Middle frontal gyrus (tissue), 1 donor: Measurements from ENCODE around the gene ACTA1.
"Not testable (repeated sequence)": the region's sequence is repeated elsewhere in the genome, so short reads cannot be mapped to it uniquely, and the experiment has no call there.

Experiments
- DNase-seq: peaks from one replicate; pipeline ENCODE4 v3.0.0-alpha.2; 2015; ENCODE audit warnings: low spot score; ENCODE audit errors: extremely low spot score

ACTA1 gene

DNA sequence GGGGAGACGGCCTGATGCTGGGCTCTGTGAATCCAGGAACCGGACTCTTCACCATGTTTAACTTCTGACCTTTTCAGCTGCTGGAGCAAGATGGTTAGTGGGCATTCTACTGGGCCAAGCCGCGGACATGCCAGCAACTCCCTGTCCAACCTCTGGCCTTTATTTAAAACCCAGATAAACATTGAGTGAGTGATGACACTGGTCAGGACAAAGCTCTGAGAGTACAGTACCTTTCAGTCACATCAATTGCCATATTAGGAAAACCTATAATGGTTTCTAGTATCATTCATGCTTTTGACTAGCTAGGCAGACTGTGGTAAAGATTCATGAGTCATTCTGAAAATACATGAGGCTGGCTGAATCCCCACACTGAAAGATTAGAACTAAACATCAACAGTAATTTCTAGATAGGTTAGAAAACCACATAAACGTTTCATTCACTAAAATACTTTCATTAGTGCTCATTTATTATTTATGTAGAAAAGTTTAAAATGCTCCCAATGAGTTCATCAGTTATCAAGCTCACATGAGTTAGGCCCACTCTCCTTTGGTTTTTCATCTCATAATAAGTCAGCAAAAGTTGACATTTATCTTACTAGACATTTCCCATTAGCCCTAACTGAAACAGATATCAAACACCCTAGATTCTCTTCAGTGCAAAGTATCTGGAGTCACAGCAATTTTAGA lies 7.1 kb upstream of the ACTA1 start:
- no peak for DNase-seq

DNA sequence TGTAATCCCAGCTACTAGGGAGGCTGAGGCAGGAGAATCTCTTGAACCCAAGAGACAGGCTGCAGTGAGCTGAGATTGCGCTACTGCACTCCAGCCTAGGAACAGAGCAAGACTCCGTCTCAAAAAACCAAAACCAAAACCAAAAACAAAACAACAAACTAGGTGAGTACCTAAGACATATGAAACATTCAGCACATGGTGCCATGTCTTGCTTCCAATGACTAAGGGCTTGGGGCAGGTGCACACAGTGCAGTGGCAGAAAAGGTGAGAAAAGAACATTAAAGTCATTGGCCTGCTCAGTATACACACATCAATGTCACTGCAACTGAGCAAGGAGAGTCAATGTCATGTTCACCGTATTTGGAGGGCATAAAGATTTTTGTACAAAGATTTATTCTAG lies 4.1 kb upstream of the ACTA1 start:
- DNase-seq = no peak

DNA sequence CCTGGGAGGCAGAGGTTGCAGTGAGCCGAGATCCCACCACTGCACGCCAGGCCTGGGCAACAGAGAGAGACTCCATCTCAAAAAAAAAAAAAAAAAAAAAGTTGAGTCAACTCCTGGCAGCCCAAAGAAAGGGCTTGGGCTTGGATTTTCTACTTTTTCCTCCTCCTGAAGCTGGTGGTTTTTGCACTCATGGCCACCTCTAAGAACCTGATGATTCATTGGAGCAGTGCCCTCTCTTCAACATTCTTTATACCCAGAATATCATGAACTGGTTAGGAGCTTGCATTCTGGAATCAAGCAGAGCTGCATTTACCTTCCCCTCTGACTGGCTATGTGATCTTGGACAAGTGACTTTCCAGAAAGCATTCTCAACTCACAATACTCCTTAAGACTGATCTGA lies 3.5 kb upstream of the ACTA1 start:
- DNase-seq = no peak

DNA sequence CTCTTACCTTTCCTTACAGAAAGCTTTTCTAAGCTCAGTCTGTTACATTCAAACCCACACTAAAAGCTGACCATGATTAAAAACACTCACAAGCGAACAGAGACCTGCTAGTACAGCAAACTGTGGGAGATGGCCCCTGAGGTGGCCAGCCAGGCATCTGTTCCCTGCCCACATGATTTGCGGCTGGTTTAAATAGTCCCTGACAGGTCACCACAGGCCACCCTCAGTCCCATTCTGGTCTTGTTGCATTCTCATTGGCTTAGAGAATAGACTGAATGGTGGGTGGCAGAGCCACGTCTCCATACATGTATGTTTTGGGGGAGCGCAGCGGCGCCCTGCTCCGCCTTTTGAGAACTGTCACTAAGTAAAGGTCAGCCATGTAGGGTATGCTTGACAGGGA lies 2.3 kb upstream of the ACTA1 start:
- no peak for DNase-seq

DNA sequence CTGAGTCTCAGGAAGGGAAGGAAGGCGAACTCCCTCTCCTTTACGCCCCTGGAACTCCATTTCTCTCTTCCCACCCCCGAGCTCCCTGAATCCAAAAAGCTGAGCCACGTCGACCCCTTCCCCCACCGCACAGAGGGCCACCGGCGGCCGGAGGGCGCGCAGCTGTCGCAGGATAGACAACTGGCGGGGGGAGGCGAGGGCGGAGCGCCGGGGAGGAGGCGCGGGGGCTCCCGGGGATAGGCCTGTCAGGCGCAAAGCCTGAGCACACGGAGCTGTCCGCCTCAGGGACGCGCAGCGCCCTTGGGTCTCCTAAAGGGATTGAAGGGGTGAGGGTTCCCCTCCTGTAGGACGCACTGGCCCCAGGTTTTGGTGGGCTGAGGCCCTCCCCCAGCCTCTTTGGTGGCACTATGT lies 752 bp upstream of the ACTA1 start:
- no peak for DNase-seq

DNA sequence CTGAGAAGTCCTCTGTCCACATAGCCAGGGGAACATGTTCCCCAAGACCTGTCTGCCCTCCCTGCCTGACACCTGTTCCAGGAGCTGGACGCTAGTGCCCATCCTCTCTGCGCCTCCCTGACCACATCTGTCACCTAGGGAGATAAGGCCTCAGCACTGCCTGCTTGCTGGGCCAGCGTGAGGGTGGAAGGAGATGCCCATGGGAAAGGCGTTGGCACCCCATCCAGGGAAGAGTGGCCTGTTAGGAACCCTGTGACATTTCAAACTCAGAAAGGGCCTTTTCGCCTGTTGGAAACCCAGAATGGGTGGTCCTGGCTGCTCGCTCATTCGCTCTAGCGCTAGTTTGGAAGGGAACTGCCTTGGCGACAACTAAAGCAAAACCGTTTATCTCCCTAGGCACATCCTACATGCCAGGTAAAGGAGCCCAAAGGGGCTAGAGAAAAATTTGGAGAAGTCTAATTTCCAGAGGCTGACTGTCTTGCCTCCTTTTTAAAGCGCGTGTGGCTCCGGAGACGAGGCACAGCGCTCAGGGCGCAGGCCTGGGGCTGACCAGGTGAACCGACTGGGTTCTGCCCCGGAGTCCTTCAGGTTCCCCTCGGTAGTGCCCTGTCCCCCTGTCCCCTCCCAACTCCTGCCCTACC lies 410 bp downstream of the ACTA1 start:
- no peak for DNase-seq

DNA sequence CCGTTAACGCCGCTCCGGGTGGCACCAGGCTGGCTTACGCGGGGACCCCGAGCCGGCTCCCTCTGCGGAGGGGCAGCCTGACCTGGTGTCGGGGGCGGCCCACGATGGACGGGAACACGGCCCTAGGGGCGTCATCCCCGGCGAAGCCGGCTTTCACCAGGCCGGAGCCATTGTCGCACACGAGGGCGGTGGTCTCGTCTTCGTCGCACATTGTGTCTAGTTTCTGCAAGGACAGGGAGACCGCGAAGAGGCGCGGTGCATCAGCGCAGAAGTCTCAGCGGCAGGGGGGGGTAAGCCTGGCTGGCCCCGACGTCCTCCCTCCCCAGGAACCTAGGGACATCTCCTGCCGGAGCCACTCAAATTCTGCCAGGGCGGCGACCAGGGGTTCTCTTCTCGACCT lies 989 bp downstream of the ACTA1 start:
- no peak for DNase-seq

DNA sequence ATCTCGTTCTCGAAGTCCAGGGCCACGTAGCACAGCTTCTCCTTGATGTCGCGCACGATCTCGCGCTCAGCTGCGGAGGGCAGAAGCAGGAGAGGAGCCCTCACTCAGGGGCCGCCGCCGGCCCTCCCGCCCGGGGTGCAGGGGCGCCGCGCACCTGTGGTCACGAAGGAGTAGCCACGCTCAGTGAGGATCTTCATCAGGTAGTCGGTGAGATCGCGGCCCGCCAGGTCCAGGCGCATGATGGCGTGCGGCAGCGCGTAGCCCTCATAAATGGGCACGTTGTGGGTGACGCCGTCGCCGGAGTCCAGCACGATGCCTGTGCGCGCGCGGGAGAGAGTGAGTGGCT lies 1.8 kb downstream of the ACTA1 start:
- no peak for DNase-seq

DNA sequence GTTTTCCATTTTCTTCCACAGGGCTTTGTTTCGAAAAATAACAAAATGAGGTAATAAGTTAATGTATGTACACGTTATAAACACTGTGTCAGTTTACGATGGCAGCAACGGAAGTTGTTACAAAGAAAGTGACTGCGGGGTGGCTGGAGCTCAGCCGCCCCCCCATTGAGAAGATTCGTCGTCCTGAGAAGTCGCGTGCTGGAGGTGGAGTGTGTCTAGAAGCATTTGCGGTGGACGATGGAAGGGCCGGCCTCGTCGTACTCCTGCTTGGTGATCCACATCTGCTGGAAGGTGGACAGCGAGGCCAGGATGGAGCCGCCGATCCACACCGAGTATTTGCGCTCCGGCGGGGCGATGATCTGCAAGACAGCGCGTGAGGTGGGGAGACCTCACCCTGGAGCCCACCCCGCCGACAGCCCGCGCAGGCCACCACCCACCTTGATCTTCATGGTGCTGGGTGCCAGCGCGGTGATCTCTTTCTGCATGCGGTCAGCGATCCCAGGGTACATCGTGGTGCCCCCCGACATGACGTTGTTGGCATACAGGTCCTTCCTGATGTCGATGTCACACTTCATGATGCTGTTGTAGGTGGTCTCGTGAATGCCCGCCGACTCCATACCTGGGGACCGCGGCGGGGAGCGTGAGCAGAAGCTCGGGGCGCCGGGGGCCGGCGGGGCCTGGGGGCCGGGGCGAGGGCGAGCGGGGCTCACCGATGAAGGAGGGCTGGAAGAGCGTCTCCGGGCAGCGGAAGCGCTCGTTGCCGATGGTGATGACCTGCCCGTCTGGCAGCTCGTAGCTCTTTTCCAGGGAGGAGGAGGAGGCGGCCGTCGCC lies 2.4 kb downstream of the ACTA1 start:
- no peak for DNase-seq

DNA sequence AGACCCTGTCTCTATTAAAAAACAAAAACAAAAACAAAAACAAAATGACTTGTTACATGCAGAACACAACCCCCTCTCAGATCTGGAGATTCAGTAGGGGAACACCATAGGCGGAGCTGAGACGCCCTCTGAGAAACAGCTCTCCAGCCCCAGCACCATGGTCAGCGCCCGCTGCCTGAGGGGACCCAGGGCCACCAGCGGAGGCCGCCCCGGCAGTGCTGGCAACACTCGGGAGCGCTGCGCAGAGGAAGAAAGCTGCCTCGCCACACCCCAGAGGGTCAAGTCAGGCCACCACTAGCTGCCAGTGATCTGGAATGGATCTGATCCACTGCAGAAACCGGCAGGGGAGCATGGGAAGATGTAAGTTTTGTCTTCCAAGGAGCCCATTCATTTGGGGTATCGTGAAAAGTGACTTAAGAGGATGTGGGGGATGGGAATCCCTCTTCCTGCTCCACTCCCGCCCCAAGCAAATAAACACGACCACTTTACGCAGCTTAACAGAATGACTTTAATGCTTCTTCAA lies 3.1 kb downstream of the ACTA1 start:
- DNase-seq = no peak

DNA sequence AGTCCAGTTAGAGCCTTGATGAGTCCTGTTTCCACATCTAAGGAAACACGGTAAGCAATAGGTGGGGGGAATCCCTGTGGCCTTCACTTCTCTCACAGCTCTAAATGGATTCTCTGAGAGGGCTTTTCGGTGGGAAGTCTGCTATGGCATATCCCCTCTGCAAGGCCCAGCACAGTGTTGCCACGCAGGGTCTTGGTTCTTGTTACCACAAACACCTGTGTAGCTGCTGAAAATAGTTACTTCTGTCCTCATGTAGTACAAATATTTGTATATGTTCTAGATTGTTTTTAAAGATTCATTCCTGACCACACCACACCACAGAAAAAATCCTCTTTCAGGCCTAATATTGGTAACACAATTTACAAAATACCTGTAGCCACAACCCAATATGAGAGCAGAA lies 5.6 kb downstream of the ACTA1 start:
- no peak for DNase-seq

DNA sequence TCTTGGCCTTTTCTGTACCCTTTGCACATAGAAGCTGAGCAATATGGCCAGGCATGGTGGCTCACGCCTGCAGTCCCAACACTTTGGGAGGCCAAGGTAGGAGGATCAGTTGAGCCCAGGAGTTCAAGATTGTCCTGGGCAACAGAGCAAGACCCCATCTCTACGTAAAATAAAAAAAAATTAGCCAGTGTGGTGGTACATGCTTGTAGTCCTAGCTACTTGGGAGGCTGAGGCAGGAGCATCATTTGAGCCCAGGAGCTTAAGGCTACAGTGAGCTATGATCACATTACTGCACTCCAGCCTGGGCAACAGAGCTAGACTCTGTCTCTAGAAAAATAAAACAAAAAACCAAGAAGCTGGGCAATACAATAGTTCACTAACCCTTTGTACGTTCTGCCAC lies 6.3 kb downstream of the ACTA1 start:
- no peak for DNase-seq

DNA sequence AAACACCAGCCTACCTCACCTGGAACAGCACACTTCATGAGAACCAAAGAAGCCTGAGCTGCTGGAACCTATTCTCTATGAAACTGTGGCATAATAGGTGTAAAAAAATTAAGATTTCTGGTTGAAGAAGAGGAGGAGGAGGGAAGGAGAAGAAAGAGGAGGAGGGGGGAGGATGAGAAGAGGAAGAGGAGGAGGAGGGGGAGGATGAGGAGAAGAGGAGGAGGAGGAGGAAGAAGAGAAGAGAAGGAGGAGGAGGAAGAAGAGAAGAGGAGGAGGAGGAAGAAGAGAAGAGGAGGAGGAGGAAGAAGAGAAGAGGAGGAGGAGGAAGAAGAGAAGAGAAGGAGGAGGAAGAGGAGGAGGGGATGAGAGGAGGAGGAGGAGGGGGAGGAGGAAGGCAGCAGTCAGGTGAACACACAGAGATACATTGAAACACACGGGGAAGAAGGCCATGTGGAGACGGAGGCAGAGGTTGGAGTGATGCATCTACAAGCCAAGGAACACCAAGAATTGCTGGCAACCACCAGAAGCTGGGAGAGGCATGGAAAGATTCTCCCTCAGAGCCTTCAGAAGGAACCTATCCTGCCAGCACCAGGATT lies 8.2 kb downstream of the ACTA1 start:
- DNase-seq = no peak

DNA sequence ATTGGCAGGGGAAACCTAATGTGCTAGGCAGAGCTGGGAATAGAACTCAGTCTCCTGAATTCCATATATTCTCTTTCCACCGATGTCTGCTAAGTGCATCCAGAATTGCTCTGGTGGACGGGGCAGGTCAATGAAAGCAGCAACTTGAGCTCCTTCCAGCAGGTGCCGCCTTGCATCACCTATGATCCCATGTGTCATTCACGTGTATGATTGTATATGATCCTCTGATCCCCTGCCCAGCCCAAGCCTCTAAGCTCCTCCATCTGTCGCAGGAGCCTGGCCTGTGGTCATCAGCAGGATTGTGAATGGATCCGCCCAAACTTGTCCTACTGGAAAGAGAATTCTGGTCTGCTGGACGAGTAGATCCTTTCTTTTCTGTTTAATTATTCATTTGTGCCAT lies 13.1 kb downstream of the ACTA1 start:
- DNase-seq = no peak

DNA sequence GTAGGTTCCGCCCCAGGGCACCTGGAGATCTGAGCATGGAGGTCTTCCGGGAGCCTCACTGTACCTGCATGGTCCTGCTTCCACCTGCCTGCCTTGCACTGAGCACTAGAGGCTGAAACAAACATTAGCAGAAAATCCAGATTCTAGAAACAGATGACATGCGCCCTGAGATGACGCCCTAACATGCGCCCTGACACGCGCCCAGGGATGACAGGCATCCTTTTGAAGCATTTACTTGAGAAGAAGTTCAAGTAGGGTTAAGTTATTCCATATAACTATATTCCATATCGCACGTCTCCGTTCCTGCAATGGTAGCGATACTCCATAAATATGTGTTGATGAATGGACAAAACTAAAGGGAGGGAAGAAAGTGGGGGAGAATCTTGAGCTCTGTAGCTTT lies 13.7 kb downstream of the ACTA1 start:
- no peak for DNase-seq

DNA sequence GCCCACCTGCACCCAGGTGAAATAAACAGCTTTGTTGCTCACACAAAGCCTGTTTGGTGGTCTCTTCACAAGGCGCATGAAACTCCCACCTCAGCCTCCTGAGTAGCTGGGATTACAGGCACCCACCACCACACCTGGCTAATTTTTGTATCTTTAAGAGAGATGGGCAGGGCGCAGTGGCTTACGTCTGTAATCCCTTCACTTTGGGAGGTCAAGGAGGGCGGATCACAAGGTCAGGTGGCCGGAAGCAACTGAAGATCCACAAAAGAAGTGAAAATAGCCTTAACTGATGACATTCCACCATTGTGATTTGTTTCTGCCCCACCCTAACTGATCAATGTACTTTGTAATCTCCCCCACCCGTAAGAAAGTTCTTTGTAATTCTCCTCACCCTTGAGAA lies 15.3 kb downstream of the ACTA1 start:
- DNase-seq = not testable (repeated sequence)

DNA sequence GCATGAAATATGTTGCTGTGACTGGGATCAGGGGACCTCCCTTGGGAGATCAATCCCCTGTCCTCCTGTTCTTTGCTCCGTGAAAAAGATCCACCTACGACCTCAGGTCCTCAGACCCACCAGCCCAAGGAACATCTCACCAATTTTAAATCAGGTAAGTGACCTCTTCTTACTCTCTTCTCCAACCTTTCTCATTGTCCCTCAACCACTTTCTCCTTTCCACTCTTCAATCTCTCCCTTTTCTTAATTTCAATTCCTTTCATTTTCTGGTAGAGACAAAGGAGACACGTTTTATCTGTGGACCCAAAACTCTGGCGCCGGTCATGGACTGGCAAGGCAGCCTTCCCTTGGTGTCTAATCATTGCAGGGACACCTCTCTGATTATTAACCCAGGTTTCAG lies 21.1 kb downstream of the ACTA1 start:
- not testable (repeated sequence) for DNase-seq

DNA sequence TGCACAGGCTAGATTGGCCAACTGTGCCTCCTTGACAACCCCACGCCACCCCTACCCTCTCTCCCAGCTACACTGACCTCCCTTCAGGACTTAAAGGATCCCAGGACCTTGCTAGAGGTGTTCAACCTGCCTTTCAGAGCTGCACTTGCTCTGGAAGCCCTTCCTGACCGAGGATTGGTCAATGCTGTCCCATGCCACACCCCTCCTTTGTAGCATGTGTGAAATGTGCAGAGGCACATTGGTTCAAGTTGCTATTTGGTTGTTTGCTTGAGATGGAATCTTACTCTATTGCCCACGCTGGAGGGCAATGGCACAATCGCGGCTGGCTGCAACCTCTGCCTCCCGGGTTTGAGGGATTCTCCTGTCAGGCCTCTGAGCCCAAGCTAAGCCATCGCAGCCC lies 21.8 kb downstream of the ACTA1 start:
- DNase-seq = no peak

DNA sequence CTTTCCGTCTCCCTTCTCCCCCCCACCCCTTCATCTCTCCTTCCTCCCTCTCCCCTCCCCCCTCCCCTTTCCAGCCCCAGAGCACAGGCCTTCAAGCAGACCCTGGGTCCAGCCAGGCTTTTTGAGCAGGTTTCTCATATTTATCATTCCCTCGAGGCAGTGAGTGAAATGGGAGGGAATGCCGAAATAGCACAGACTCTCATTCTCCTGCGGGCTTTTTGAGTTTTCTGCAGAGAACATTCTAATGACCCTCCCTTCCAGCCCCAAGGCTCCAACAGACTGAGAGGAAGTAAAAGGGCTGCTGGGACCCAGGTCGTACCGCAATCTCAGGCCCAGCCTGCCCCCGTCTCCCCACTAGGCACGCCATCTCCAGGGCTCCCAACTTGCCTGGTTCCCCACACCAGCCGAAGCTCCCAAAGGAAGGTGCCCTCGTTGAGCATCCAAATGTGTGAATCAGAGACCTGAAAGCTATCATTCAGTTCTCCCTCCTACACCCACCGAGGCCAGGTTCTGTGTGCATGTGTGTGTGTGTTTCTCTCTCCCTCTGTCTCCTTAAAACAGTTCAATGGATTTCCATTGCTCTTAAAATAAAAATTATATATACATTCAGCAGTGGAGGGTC lies 22.3 kb downstream of the ACTA1 start:
- no peak for DNase-seq

DNA sequence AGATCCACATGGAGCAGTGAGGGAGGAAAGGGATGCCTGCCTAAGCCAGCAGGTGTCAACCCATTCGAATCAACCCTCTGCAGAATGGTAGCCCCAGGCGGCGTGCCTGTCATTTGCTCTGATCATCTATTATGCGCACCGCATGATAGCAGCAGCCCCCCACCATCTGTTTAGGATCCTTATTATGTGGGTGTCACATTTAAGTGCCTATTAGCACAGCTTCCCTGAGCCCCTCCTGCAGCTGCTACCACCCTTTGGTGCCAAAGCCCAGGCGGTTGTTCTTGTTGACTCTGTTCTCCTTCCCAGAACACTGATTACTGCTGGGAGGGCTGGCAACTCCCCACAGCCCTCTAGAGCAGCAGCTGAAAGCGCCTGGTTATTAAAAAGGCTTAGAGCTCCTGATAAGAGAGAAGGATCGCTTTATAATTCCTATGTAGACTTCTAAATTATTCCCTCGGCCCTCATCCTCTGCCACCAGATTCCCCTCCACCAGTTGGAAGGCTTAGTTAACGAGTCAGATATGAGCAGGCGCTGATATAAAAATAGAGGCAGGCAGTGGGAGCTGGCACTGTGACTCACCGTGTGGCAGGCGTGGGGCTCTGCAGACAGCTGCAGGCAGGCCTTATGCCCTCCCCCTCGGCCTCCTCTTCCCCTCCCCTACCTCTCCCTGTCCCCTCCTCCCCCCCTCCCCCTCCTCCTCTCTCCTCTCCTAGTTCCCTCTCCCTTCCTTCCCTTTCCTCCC lies 23.0 kb downstream of the ACTA1 start:
- peak; percentile 62 for DNase-seq

DNA sequence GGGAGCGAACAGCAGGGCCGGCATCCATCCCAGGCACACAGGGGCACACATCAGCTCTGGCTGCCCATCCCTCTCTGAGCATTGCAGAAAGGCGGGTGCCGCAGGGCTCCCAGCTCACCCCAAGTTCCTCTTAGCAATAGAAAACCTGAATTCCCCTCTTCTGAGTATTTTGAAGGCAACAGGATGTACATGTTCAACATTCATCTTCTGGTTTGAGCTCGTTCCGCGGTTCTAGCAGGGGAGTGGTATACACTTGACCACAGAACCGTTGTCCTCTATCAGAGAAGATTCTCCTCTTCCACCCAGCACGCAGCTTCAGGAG lies 23.6 kb downstream of the ACTA1 start:
- DNase-seq = no peak
